Erythroblast (primary cell): Measurements from ENCODE around the gene RRP36.

Source experiments
- DNase-seq, 2 experiments: peaks; one replicate each; lab custom pipeline; 2025; lab: John Stamatoyannopoulos, UW
- GATA1 ChIP-seq: IDR thresholded peaks from 2 replicates; pipeline ENCODE4 v1.6.1; 2011; ENCODE audit warnings: low read depth, mild to moderate bottlenecking, control low read depth, low read length, moderate library complexity
- POLR2A ChIP-seq: IDR thresholded peaks from 2 replicates; pipeline ENCODE4 v1.6.1; 2011; ENCODE audit warnings: mild to moderate bottlenecking, low read length

The RRP36 gene

DNA sequence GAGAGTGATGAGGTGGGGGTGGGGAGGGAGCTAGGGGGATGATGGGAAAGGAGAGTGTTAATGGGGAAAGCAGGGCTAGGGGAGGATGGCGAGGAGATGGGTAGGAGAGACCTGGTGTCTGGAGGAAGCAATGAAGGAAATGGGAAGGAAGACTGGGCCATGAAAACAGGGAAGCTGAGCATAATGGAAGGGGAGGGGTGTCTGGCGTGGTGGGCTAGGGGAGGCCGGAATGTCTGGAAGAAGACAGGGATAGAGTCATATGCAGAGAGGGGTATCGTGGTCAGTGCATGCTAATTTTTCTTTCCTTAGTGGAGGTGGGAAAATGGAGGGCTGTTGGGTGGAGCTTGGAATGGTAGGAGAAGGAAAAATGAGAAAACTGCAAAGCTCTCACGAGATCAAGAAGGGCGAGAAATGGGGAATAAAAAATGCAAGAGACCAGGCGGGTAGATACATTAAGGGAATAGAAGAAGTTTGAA, 7.0 kb upstream of the RRP36 start:
- TF ChIP-seq POLR2A (no peak), GATA1 (no peak)
- DNase-seq, result peak in 1 of 2 experiments; percentile 46

DNA sequence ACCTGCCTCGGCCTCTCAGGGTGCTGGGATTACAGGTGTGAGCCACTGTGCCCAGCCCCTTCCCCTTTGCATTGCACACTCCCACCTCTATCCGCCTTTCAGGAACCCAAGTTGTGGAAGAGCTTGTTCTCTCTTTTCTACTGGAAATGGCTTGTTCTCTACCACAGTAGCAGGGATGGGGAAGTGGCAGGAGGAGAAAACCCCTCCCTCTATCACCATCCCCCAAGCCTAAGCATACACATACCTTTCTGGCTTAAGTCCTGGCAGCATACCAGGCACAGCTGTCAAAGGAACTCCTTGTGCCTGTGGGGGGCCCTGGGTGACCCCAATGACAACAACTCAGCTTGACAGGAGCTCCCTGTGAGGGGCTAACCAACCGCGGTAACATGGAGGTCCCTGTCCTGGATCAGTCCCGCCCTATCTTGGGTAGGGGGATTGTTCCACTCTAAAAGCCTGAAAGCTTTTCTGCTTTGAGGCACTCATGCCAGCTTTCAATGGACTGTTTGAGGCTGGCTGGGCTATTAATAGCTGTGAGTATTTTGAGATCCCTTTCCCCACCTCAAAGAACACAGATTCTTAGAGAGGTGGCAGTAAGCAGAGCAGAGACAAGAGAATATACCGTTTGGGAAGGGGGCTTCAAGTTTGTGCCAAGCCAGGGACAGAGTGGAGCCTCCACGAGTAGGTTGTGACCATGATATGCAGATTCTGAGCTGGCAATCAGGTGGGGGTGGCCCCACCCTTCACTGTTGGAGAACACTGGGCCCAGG, 5.1 kb upstream of the RRP36 start:
- DNase-seq, result peak in 1 of 2 experiments; percentile 19
- no peak for TF ChIP-seq GATA1
- no peak for TF ChIP-seq POLR2A

DNA sequence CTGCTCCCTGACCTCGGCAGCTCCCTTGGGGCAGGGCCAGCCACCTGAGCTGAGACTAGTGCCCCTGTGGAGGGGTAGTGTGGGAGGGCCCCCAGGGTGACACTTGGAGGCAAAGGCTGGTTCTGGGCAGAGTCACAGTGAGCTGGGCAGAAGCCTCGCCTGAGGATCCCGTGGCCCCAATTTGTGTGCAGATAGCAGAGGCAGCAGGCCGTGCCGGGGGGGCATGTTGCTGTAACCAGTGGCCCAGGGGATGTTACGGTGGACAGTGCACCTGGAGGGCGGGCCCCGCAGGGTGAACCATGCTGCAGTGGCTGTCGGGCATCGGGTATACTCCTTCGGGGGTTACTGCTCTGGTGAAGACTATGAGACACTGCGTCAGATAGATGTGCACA, 4.5 kb upstream of the RRP36 start:
- TF ChIP-seq GATA1, result no peak
- no peak for TF ChIP-seq POLR2A
- no peak for DNase-seq

DNA sequence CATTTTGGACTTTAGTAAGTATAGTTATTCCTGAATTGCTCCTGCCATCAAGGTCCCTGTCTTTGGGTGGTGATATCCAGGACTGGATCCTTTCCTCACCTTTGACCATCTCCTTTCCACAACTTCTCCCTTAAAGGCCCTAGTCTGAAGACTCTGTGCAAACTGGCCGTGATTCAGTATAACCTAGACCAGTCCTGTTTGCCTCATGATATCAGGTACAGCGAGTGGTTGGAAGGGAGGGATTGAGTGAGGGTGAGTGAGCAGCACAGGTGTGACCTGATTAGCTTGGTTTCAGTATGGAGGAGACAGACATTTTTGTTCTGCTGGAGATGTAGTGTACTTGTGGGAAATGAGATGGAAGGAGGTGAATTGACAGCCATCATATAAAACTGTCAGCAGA, 2.3 kb upstream of the RRP36 start:
- TF ChIP-seq POLR2A (no peak), GATA1 (no peak)
- no peak for DNase-seq

DNA sequence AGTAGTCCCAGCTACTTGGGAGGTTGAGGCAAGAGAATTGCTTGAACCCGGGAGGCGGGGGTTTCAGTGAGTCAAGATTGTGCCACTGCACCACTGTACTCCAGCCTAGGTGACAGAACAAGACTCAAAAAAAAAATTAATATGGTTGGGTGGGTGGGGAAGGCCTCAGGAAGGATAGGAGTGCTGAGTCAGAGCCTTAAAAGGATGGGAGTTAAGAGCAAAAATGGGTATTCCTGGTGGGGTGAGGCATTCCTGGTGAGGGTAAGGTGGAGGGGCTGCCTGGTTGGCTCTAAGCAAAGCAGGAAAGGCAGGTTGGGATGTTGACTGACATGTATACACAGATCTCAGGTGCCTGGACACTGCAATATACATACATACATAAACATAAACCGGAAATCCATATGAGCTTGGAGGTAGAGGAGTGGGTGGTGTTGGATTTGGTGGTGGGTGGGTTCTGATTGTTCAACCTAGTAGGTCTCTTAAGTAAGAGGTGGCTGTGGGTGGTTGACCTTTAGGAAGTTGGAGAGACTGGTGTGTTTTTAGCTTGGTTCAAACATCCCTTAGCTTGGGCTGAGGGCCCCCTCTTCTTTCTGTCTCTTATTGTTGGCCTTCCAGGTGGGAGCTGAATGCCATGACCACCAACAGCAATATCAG, 1.2 kb upstream of the RRP36 start:
- DNase-seq, result no peak
- no peak for TF ChIP-seq POLR2A
- no peak for TF ChIP-seq GATA1

DNA sequence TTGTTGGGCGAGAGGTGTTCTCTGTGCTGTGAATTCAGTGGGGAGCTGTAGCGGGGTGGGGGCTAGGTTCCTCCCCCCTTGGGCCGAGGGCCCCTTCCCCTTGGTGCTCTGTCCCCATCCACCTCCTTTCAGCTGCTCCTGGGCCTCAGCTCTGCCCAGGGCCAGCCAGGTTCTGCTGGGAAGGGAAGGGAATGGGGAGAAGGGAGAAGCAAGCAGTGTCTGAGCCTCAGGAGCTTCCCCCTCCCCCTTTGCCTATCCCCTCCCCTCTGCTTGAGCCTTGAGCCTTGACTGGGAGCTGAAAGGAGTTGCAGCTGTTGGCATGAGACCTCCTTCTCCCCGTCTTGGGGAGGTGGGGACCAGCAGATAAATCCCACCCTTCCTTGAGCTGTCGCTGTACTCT, 576 bp upstream of the RRP36 start:
- no peak for DNase-seq
- TF ChIP-seq POLR2A (no peak), GATA1 (no peak)

DNA sequence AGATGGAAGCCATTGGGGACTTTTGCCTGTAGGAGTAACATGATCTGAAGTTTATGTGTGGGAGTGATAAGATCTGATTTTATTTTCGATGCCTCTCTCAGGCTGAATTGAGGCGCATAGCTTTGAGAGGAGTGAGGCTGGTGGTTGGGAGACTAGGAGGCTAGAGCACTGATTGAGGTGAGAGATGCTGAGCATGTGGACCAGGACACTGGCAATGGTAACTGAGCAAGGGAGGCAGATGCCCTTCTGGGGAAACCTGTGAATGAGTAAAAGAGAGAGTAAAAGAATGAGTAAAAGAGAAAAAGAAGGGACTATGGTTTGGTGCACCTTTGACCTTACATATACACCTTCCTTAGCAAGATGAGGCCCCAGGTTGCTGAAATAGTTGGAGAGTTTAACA, 3.0 kb downstream of the RRP36 start:
- TF ChIP-seq POLR2A, result no peak
- DNase-seq, result no peak

DNA sequence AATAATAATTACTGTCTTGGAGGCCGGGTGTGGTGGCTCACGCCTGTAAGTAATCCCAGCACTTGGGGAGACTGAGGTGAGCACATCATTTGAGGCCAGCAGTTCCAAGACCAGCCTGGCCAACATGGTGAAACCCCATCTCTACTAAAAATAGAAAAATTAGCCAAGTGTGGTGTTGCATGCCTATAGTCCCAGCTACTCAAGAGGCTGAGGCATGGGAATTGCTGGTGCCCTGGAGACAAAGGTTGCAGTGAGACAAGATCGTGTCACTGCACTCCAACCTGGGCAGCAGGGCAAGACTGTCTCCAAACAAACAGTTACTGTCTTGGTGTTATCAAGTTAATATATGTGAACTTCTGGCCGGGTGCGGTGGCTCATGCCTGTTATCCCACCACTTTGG, 4.9 kb downstream of the RRP36 start:
- no peak for DNase-seq
- TF ChIP-seq POLR2A (no peak), GATA1 (no peak)

DNA sequence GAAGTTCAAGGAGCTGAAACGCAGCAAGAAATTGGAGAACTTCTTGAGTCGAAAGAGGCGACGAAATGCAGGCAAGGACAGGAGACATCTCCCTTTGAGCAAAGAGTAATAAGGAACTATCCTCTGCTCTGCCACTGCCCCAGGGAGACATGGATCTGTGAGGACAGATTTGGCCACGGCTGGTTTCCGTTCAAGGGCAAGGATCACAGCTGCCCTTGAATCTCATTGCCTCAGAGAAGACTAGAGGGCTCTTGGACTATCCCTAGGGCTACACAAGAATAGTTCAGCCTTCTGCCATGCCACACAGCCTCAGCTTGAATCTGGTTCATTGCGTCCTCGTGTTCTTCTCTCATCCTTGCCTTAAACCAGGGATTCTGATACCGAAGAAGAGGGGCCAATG, 7.7 kb downstream of the RRP36 start:
- DNase-seq, result no peak
- no peak for TF ChIP-seq GATA1
- TF ChIP-seq POLR2A, result no peak

DNA sequence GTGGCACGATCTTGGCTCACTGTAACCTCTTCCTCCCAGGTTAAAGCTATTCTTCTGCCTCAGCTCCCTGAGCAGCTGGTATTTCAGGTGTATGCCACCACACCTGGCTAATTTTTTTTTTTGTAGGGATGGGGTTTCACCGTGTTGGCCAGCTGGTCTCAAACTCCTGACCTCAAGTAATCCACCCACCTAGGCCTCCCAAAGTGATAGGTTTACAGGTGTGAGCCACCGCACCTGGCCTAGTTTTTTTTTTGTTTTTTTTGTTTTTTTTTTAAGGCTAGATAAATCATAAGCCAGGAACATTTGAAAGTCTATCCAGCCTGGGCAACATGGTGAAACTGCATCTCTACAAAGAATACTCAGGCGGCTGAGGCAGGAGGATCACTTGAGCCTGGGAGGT, 10.9 kb downstream of the RRP36 start:
- no peak for TF ChIP-seq GATA1
- no peak for TF ChIP-seq POLR2A
- no peak for DNase-seq

DNA sequence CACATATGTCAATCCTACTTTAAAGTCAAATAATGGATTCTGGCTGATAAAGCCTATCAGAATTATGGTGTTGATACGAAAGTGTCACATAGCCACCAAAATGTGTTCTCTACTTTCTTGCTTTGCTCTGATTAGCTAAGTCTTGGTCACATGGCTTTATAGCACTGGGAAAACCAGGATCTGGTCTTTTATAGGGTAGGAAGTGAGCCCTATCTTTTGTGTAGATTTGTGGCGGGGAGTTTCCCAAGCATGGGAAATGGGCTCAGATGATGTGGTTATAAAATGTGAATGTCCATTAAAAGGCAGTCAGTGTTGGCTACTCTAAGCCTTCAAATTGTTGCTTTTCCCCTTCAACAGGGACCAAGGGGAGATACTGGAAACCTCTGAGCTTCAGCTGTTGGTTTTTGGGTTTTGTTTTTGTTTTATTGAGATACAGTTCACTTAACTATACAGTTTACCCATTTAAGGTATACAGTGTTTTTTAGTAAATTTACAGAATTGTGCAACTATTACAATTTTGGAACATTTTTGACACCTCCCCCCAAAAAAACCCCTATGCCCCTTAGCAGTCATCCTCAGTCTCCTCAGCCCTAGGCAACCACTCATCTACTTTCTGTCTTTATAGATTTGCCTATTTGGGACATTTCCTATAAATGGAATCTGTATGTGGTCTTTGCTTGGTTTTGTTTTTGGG, 12.2 kb downstream of the RRP36 start:
- TF ChIP-seq GATA1 (no peak), POLR2A (no peak)
- DNase-seq, result no peak

DNA sequence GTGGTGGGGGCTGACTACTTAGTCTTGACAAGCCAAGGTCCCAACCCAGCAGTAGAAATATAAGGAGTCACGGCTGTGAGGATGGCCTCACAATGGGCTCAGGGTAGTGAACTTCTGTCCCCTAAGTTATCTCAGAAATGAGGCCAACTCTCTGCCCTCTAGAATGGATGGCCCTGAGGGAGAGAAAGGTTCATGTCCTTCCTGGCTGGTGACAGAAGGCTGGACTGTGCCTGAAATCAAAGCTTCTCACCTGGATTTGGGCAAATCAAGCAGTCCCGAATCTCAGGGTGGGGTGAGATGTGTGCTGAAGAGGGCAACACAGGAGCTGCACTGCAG, 12.7 kb downstream of the RRP36 start:
- DNase-seq, result no peak
- TF ChIP-seq GATA1 (no peak), POLR2A (no peak)

DNA sequence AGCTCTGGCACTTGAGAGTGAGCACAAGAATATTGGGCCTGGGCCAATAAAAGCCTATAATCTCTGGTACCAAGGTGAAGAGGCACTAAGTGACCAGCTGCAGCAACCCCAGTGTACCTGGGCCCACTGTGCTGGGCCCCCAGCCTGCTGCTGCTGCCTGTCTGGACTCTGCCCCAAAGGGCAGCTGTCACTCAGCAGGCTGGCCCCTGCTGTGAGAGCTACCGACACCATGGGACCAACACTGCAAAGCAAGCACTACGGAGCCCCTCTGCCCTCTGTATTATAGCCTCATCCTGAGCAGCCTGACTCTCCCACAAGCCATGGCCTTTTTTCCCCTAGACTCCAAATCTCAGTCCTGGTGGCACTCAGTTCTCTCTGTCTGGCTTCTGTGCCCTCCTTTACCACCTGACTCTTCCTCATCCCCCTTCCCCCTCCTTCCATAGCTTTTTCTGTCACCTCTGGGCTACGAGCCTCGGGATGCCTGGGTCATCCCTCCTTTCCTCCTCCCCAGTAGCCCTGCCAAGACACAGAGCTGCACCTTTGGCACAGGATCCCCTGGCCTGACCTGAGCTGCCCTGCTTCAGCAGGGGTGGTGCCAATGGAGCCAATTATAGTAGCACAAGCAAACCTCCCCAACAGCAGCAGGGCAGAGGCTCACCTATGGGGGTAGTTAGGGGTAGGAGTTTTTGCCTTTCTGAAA, 14.2 kb downstream of the RRP36 start:
- DNase-seq, result no peak
- no peak for TF ChIP-seq POLR2A
- TF ChIP-seq GATA1, result no peak

DNA sequence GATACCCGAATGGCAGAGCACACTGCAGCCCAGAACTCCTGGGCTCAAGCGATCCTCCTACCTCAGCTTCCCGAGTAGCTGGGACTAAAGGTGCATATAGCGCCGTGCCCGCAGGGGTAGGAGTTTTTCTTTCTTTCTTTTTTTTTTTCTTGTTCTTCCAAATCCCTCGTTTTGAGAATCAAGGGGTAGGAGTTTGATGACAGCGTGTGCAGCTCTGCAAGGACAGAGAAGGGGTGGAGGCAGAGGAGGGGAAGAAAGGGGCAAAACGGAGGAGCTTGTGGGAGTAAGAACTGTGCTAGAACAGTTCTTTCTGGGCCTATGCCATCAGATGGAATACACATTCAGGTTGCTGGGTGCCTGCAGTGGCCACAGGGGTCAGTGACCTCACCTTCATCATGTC, 15.3 kb downstream of the RRP36 start:
- TF ChIP-seq POLR2A (no peak), GATA1 (no peak)
- no peak for DNase-seq

DNA sequence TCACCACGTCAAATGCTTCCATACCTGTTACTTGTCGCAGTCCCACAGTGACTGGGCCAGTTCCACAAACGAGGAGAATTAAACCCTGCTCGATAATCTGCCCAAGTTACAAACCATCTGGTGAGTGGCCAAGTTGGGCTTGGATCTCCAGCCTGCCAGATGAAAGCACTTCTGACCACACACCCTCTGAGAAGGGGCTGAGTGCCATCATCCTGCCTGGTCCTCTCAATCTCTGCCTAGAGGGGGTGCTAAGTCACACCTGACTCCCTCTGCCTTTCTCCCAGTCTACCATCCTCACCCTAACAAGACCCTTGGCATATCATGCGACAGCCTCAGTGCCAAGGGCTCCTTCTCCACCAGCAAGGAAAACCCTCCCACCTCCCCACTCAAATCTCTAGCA, 15.8 kb downstream of the RRP36 start:
- DNase-seq, result no peak
- TF ChIP-seq POLR2A (no peak), GATA1 (no peak)
